H4 (cell line): Measurements from ENCODE around the gene ECI1. TPM values are rescaled to one million over a fixed set of nuclear protein-coding genes. Genes with fewer than 3 reads are reported as not detected.

Experiments
- DNase-seq: peaks from one replicate; pipeline ENCODE4 v3.0.0-alpha.2; 2015; ENCODE audit warnings: low spot score
- total RNA-seq: library from RNA; depleted of rRNA; stranded (reverse); fragments of >200 nt; shearing (Covaris generic); gene quantifications from 2 replicates; pipeline ENCODE4 v1.2.3, GENCODE V29; 2014

The ECI1 gene
- total RNA-seq, 1 experiment from 2014 or later, result 37.6 TPM

DNA sequence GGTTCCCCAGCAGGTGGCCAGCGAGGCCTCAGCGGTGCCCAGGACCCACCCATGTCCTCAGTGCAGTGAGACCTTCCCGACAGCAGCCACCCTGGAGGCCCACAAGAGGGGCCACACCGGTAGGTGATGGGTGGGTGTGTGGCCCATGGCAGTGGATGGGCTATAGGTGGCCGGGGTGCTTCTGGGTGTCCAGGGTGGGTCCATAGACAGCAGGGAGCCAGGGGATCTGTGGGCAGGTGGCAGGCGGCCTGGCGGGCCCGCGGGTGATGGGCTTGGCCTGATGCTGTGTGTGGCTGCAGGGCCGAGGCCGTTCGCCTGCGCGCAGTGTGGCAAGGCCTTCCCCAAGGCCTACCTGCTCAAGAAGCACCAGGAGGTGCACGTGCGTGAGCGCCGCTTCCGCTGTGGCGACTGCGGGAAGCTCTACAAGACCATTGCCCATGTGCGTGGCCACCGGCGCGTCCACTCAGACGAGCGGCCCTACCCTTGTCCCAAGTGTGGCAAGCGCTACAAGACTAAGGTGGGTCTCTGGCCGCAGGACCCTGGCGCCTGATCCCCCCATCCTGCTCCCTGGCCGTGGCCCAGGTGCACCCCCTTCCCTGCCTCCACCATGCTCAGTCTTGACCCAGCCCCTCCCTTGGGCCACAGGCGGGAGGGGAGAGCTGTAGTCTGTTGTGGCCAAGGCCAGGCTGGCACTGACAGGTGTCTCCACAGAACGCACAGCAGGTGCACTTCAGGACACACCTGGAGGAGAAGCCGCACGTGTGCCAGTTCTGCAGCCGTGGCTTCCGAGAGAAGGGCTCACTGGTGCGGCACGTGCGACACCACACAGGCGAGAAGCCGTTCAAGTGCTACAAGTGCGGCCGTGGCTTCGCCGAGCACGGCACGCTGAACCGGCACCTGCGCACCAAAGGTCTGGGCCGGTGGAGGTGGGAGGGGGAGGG is 17.2 kb downstream of the ECI1 start:
- no peak for DNase-seq

DNA sequence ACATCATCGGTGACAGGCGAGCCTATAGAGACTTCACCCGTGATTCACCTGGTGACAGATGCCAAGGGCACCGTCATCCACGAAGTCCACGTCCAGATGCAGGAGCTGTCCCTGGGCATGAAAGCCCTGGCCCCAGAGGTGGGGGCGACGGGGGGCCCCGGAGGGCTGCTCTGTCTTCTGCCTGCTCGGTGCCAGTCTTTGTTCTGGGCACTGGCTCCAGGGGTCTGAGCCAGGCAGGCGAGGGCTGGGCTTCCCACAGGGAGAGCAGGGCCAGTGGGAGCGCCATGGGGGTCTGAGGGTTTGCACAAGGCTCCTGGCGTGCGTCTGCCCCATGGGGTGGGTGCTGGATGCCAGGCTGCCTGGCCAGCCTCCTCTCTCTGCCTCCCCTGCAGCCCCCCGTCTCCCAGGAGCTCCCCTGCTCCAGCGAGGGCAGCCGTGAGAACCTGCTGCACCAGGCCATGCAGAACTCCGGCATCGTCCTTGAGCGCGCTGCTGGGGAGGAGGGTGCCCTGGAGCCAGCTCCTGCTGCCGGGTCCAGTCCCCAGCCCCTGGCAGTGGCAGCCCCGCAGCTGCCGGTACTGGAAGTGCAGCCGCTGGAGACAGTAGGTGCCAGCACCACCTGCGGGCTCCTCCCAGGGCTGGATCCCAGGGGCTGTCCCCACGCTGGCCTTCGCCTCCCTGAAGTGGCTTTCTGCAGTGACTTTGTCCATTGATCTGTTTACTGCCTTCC is 18.2 kb downstream of the ECI1 start:
- DNase-seq, result no peak

DNA sequence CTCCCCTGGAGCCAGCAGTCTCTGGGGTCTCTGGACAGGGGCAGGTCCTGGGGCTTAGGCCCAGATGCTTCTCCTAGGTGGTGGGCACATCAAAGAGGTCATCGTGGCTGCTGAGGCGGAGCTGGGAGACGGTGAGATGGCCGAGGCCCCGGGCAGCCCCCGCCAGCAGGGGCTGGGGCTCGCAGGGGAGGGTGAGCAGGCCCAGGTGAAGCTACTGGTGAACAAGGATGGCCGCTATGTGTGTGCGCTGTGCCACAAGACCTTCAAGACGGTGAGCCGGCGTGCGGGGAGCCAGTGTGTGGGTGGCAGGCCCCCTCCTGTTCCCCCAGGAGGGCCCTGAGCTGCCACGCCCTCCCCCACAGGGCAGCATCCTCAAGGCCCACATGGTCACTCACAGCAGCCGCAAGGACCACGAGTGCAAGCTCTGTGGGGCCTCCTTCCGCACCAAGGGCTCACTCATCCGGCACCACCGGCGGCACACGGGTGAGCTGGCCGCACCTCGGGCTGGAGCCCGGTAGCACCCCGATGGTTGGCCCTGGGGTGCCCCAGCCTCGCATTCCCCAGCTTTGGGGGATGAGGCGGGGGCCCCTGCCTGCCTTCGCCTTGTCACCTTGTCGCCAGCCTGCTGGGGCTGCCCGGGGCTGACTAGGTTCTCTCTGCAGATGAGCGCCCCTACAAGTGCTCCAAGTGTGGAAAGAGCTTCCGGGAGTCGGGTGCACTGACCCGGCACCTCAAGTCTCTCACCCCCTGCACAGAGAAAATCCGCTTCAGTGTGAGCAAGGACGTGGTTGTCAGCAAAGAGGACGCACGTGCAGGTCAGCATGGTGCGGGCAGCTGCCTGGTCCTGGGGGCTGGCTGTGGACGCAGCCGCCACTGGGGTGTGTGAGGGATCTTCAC is 19.0 kb downstream of the ECI1 start:
- no peak for DNase-seq

DNA sequence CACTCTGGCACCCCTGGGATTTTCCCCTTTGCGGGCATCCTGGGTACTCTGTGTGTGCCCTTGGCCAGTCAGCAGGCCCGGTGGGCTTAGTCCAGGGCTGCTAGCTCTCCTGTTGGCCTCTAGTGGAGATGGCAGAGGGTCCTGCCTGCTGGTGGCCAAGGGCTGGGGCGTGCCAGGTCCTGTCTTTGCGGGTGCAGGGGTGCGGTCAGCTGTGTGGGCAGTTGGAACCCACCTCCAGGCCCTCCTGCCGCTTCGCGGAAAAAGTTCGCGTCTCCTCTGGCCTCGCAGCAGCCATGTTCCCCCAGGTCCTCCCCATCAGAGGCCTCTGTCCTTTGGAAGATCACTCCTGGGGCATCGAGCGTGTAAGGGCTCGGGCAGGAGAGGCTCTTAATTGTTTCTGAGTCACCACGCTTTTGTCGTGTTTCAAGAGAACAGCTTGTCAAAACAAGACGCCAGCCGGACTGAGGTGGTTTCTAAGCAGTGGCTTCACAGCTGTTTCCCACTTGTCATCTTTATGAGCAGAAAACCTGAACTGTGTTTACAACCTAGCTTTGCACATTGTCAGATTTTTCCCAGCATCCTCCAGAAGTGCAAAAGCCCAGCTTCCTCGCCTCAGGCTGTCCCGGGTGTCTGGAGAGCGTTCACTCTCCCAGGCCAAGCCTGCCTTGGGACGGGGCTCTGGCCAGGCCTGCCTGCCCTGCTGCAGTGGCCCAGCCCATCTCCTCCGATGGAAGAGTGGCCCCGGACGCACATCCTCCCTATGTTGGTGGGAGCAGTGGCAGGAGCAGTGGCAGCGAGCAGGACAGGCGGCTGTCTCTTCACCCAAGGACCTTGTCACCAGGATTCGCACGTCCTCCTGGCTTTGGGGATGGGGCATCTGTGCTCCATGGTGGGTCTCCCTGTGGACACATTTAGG is 20.1 kb downstream of the ECI1 start:
- no peak for DNase-seq

DNA sequence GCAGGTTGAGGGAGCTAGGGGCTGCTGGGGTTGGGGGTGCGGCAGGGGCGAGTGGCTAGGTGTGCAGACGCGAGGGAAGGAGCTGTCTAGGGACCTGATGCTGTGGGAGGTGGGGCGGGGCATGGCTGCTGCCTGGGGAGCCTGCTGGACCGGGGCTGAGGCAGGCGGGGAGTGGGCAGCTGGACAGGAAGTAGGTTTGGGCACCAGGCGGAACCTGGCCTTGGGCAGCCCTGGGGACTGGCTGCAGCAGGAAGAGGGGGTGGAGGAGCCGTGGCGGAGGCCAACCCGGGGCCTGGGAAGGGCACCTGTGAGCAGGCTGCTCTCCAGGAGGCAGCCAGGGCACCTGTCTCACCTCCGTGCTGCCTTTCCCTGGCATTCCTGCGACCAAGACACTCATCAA is 21.0 kb downstream of the ECI1 start:
- no peak for DNase-seq

DNA sequence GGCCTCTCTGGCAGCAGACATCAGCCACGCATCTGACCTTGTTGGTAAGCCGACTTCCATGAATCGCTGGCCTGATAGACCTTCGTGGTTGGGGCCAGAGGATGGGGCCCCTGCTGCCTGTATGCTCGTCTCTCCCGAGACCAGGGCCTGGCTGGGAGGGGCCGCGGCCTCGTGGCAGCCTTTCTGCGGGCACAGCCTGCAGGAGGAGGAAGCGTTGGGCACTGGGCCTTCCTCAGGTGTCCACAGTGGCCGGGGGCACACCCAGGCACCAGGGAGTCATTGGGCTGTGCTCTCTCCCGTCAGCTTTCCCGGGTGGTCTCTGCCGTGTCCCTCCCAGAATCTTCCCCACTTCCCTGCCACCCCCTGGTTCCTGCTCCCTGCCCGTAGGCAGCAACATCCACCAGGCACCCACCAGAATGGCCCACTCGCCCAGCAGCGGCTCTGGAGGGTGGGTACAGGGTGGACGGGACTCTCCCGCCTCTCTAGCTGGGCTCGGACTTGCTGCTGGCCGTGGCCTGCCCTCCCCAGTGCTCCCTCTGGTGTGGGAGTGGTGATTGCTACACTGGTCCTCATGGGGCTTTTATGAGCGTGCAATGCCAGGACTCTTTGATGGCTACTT is 21.6 kb downstream of the ECI1 start:
- DNase-seq, result no peak

DNA sequence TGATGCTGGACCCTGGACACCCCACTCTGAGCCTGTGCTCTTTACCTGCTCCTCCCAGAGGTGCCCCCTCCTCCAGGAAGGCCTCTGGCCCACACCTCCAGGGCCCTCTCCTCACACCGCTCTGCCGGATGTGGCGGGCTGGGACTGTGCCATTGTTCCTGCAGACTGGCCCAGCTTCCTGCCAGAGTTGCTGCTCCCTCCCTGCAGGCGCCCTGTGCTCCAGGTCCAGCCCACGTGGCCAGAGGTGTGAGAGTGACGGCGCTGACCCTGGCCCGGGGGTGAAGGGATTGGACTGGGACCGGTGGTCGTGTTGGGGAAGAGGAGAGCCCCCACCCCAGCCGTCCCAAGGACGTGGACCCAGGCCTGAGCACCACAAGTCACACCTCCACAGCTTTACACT is 22.3 kb downstream of the ECI1 start:
- DNase-seq, result no peak

DNA sequence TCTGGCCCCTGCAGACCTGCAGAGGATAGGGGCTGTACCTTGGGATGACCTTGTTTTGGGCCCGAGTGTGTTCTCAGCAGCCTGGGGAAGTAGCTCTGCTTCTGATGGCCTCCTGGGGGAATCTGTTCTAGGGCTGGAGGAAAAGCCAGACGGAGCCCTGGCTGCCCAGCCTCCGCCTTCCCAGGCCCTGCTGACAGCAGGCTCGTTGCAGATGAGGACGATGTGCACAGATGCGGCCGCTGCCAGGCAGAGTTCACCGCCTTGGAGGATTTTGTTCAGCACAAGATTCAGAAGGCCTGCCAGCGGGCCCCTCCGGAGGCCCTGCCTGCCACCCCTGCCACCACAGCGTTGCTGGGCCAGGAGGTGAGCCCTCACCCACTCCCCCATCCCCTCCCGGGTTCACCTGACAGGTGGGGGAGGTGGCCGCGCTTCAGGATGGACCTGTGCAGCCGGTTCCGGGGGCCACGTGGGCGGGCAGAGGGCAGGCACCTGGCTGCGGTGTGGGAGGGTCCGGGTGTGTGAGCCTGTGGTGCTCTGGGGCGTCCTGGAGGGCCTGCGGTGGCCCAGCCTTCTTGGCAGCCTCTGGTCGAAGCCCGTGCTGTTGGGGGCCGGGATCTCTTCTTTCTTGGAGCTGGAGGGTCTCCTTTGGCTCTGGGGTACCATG is 23.1 kb downstream of the ECI1 start:
- DNase-seq, result no peak

DNA sequence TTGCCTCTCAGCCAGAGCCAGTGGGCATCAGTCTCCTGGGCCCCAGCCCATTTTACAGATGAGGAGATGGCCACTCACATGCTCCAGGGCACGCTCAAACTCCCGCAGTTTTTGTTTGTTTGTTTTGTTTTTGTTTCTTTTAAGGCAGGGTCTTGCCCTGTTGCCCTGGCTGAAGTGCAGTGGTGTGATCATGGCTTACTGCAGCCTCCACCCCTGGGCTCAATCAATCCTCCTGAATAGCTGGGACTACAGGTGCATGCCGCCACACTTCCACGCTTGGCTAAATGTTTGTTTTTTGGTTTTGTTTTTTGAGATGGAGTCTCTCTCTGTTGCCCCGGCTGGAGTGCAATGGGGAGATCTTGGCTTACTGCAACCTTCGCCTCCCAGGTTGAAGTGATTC is 24.5 kb downstream of the ECI1 start:
- DNase-seq, result no peak

DNA sequence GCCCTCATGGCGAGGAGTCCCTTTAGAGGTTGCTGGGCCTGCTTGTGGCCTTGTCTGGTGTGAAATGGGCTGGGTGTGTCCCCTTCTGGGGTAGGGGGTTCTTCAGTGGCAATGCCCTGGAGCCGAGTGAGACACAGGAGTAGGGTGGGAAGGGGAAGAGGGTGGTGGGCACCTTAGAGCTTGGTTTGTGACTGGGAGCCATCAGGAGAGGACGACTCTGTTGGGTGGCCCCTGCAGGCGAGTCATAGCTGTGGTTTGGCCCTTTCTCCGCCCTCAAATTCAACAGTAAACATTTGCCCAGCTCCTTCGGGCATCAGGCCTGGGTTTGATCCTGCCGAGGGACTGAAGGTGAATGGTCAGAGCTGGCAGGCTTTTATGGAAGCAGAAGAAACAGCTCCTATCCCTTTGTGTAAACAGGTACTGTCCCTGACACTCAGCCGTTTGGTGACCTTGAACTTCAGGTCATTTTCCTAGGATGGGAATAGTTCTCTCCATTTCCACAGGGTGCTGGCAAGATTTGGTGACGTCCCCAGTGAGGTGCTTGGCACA is 25.1 kb downstream of the ECI1 start:
- no peak for DNase-seq

DNA sequence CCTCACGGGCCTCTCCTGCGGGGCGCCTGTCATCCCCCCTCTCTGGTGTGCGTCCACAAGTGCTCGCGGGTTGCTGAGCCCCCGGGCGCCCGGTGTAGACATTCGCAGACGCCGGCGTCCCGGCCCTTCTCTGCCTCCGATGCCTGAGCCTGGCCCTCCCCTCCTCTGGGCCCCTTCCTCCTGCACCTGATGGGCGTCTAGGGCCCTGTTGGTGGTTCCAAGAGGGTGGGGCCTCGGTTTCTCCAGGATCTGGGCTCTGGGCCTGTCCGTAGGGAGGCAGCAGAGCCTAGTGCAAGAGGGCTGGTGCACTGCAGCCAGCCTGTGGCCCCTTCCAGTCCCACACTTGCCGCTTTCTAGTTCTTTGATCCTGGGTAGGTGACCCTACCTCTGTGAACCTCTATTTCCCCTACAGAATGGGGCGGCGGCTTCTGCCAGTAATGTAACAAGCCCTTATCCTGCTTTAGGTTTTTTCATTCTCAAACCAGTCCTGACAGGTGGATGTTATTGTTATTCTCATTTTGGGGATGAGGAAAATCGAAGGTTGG is 27.4 kb downstream of the ECI1 start:
- no peak for DNase-seq

DNA sequence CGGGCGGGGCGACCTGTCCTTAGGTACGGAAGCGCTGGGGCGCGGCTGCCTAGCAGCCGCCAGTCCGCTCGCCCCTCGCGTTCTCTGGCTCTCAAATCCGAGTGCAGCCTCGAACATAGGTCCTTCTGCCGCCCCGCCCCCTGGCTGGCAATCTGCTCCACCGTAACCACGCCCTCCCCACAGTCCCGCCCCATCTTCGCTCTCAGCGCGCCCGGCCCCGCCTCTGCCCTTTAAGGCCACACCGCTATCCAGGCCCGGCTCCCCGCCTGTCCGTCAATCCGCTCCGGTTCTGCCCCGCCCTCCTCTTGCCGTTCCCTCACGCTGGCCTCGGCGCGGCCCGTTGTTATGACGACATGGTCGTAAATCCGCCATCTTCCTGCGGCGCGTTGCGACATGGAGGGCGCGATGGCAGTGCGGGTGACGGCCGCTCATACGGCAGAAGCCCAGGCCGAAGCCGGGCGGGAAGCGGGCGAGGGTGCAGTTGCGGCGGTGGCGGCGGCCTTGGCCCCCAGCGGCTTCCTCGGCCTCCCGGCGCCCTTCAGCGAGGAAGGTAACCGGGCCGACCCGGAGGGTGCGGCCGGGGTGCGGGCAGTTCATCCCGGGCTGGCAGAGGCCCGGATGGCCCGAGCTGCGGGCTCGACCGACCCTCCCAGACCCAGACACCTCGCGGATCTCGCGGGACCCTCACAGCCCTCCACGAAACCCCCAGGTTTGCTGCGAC is 28.0 kb downstream of the ECI1 start, which contains the start of gene E4F1:
Gene E4F1 (plus strand): TSS at position 371 of the 721 bp plus-strand sequence. CDS start 23 bp downstream, at position 394.
- peak; percentile 99 for DNase-seq

DNA sequence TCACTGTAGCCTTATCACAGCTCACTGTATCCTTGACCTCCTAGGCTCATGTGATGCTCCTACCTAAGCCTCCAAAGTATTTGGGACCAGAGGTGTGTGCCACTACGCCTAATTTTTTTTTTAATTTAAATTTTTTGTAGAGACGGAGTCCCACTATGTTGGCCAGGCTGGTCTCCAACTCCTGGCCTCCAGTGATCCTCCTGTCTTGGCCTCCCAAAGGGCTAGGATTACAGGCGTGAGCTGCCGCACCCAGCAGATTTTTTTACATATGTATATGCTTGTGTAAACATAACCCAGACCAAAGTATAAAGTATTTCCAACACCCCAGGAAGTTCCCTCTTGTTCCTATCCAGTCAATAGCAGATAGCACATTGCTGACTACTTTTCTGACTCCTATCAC is 35.1 kb downstream of the ECI1 start:
- DNase-seq, result no peak

DNA sequence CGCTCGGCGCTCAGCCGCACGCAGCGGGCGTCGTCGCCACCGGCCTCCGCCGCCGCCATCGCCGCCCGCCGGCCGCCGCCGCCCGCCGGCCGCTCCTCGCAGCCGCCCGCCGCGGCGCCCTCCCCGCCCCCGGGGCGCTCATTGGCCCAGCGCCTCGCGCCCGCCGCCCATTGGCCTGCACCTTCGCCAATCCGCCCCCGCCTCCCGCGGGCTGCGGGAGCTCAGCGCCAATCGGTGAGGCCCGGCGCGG is 36.7 kb downstream of the ECI1 start, which contains the start of gene PGP:
Gene PGP (minus strand): TSS at position 122 of the 250 bp plus-strand sequence. CDS start 63 bp downstream, at position 59.
- no peak for DNase-seq

DNA sequence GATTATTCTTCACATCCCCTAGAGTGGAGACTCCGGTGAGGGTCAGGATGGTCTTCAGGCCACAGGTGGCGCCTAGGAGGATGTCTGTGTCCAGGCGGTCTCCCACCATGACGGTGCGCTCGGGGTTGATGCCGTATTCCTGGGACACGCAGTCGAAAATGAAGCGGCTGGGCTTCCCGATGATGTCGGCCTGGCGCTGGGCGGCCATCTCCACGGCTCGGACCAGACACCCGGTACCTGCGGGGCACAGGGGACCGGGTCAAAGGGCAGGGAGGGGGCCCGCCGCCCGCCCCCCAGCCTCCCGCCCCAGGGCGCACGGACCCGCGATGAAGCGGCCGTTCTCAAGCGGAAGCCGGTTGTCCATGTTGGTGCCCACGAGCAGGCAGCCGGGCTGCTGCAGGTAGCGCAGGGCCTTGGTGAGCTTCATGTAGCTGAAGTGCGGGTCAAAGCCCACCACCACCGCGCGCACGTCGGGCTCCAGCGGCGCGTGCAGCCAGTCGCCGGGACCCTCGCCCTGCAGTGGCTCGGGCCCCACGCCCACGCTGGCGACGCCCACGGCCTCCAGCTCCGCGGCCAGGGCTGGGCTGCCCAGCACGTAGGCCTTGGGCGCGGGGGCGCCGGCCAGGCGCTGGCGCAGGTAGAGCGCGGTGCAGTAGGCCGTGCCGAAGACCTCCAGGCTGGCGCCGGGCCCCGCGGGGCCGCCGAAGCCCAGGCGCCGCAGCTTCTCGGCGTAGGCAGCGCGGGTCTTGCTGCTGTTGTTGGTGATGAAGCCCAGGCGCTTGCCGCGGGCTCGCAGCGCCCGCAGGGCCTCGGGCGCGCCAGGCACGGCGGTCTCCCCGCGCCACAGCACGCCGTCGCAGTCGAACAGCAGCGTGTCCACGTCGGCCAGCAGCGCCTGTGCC is 37.3 kb downstream of the ECI1 start:
- DNase-seq, result no peak

DNA sequence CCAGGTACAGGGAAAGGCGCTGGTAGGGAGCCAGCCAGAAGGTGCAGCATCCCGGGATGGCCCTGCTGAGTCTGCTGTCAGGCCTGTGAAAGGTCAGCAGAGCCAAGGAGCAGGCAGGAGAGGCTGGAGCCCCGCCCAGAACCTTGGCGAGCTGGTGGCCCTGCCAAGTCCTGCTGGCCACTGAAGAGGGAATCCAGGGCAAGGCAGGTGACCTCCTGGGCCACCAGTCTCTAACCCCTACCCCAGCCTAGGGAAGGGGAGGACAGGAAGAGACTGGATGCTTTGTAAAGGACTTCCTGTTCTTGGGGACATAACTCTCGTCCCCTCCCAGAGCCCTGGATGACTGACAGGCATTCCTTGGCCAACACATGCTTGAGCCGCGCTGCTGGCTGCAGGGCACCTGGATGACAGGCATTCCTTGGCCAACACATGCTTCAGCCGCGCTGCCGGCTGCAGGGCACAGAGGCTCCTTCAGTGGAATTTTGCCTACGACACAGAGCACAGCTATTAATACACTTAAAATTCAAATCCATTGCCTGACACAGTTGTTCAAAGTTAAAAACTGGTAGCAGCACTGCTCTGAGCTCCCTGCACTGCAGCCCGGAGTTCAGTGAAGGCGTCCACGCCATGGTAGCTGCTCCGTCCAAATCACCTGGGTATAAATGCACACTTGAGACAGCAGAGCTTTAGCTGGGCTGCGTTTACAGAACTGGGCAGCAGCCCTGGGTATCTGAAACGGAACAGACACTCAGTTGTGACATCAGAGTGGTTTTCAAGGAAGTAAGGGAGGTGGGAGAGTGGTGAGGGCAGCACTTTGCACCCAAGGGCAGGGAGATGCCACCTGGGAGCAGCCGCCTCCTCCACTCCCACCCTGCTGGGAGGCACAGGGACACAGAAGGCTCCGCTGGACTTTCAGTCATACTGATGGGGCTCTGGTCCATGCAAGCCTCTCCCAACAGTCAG is 38.7 kb downstream of the ECI1 start:
- DNase-seq, result no peak
